K562 (cell line): ENCODE data around the gene ZKSCAN4. TPM values are rescaled to one million over a fixed set of nuclear protein-coding genes. Genes with fewer than 3 reads are reported as not detected.

Experiments
- CTCFL ChIP-seq: IDR thresholded peaks from 2 replicates; pipeline ENCODE4 v1.6.1; 2011; ENCODE audit warnings: borderline replicate concordance, low read depth, mild to moderate bottlenecking, moderate library complexity, low read length; ENCODE audit not compliant: insufficient read depth, poor library complexity, severe bottlenecking
- CXXC5 ChIP-seq: fragments of 250-450 bp; sonication (Bioruptor Pico); IDR thresholded peaks from 2 replicates; pipeline ENCODE4 v1.8.0; 2022; ENCODE audit warnings: inconsistent platforms, mild to moderate bottlenecking, moderate library complexity
- ERF ChIP-seq: fragments of 450-650 bp; formaldehyde crosslinking; IDR thresholded peaks from 2 replicates; pipeline ENCODE4 v1.4.0; 2020; ENCODE audit warnings: mild to moderate bottlenecking, mixed read lengths
- NFXL1 ChIP-seq: fragments of 450-650 bp; formaldehyde crosslinking; IDR thresholded peaks from 2 replicates; pipeline ENCODE4 v1.4.0; 2021; ENCODE audit warnings: mild to moderate bottlenecking
- NKRF ChIP-seq: fragments of 450-650 bp; IDR thresholded peaks from 2 replicates; pipeline ENCODE4 v1.6.1; 2016; ENCODE audit warnings: borderline replicate concordance
- NRF1 ChIP-seq, 2 experiments: fragments of 450-650 bp; IDR thresholded peaks in 1 of 2; conservative IDR thresholded peaks in 1 of 2; 2 replicates each; pipeline ENCODE4 v1.6.1; 2014; ENCODE audit warnings: mild to moderate bottlenecking in 2 of 2
- NUFIP1 ChIP-seq: fragments of 450-650 bp; IDR thresholded peaks from 2 replicates; pipeline ENCODE4 v1.6.1; 2018; ENCODE audit not compliant: partially characterized antibody
- ZBTB49 ChIP-seq: sonication (generic); formaldehyde crosslinking; IDR thresholded peaks from 2 replicates; pipeline ENCODE4 v1.8.0; 2022; ENCODE audit warnings: missing genetic modification reagents, mild to moderate bottlenecking, borderline replicate concordance
- ZBTB9 ChIP-seq: fragments of 450-650 bp; formaldehyde crosslinking; IDR thresholded peaks from 2 replicates; pipeline ENCODE4 v1.4.0; 2020; ENCODE audit warnings: mild to moderate bottlenecking, moderate library complexity
- ZKSCAN1 ChIP-seq: fragments of 150-350 bp; IDR thresholded peaks from 2 replicates; pipeline ENCODE4 v1.6.1; 2016; ENCODE audit warnings: low read depth, low read length
- ZNF197 ChIP-seq: fragments of 200-800 bp; sonication (Bioruptor generic); IDR thresholded peaks from 2 replicates; pipeline ENCODE4 v1.6.1; 2016; ENCODE audit warnings: low read depth, missing genetic modification characterization, missing compliant biosample characterization
- polyA plus RNA-seq, 8 experiments: library from polyadenylated mRNA; depleted of rRNA in 4 of 8; stranded (reverse) in 5 of 8; unstranded in 3 of 8; fragments of >200 nt; fragmentation: Nextera tagmentation in 2 of 8; fragmentation: Illumina TruSeq in 1 of 8; extraction: Ambion mirVana in 2 of 8; extraction: Trizol in 1 of 8; gene quantifications; 2 replicates each; pipeline versions ENCODE4 v1.2.1 to v1.2.3, GENCODE V29; 2011 to 2014; ENCODE audit warnings: inconsistent platforms in 1 of 8, missing spikeins in 1 of 8
- total RNA-seq, 7 experiments: library from RNA; depleted of rRNA in 6 of 7; stranded (reverse); fragments of >200 nt in 6 of 7; fragmentation: Illumina TruSeq in 2 of 7; extraction: Trizol in 2 of 7; gene quantifications; 2 replicates each; pipeline versions ENCODE4 v1.2.1 to v1.2.3, GENCODE V29; 2011 to 2021; ENCODE audit warnings: low replicate concordance in 1 of 7
- TF ChIP-seq, protein P1 (sequence below): fragments of 450-650 bp; IDR thresholded peaks from 2 replicates; pipeline ENCODE4 v1.6.1; 2018; ENCODE audit warnings: mild to moderate bottlenecking, low read depth; ENCODE audit not compliant: partially characterized antibody
- TF ChIP-seq, protein P2 (sequence below): fragments of 250-450 bp; sonication (Bioruptor Pico); IDR thresholded peaks from 2 replicates; pipeline ENCODE4 v1.4.0; 2020; ENCODE audit warnings: mild to moderate bottlenecking

Gene ZKSCAN4
- total and polyA plus RNA-seq, 9 of the 15 experiments (the other 6 are each of a cell fraction or from before 2014, with no cell fraction given) = 1.2 to 5.3 (median 4.7) TPM

- TF ChIP-seq, protein P1, sequence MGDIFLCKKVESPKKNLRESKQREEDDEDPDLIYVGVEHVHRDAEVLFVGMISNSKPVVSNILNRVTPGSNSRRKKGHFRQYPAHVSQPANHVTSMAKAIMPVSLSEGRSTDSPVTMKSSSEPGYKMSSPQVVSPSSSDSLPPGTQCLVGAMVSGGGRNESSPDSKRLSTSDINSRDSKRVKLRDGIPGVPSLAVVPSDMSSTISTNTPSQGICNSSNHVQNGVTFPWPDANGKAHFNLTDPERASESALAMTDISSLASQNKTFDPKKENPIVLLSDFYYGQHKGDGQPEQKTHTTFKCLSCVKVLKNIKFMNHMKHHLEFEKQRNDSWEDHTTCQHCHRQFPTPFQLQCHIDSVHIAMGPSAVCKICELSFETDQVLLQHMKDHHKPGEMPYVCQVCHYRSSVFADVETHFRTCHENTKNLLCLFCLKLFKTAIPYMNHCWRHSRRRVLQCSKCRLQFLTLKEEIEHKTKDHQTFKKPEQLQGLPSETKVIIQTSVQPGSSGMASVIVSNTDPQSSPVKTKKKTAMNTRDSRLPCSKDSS = no peak
- peak; percentile 71; the same call in 1 of the 2 replicates for TF ChIP-seq ERF
- no peak for TF ChIP-seq ZKSCAN1
- 0 out of 4 replicates have a peak, but pooled peaks of 1 of the 2 experiments have one; percentile 29 for TF ChIP-seq NRF1 (conservative IDR thresholded peaks at IDR 0.05 in 1 of 2, IDR thresholded peaks at IDR 0.05 in 1 of 2)
- no peak for TF ChIP-seq NUFIP1
- TF ChIP-seq ZNF197 (CRISPR knock-in tag) = no peak
- TF ChIP-seq NKRF = peak; percentile 63
- no peak for TF ChIP-seq NFXL1 (CRISPR knock-in tag)
- TF ChIP-seq ZBTB49 = 0 out of 2 replicates have a peak, but pooled peaks have one; percentile 32
- no peak for TF ChIP-seq CTCFL
- TF ChIP-seq ZBTB9 = peak; percentile 67; the same call in 1 of the 2 replicates
- TF ChIP-seq, protein P2, sequence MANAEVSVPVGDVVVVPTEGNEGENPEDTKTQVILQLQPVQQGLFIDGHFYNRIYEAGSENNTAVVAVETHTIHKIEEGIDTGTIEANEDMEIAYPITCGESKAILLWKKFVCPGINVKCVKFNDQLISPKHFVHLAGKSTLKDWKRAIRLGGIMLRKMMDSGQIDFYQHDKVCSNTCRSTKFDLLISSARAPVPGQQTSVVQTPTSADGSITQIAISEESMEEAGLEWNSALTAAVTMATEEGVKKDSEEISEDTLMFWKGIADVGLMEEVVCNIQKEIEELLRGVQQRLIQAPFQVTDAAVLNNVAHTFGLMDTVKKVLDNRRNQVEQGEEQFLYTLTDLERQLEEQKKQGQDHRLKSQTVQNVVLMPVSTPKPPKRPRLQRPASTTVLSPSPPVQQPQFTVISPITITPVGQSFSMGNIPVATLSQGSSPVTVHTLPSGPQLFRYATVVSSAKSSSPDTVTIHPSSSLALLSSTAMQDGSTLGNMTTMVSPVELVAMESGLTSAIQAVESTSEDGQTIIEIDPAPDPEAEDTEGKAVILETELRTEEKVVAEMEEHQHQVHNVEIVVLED (CRISPR knock-in tag) = peak; percentile 42; the same call in 1 of the 2 replicates
- peak; percentile 53; the same call in 1 of the 2 replicates for TF ChIP-seq CXXC5 (CRISPR knock-in tag)
Observed at GRCh38 chr6:28252009-28252975, at the start of gene ZKSCAN4 (continued).
